Neural crest cell (in vitro differentiated cells): ENCODE data around the gene LRRN2. TPM values are rescaled to one million over a fixed set of nuclear protein-coding genes. Genes with fewer than 3 reads are reported as not detected.

Experiments
- DNase-seq: peaks from one replicate; pipeline ENCODE4 v3.0.0; 2021; ENCODE audit warnings: low read depth, mixed read lengths, low spot score
- H3K27ac Mint-ChIP-seq: one replicate; pipeline ENCODE4 v1.8.0; 2021; ENCODE audit warnings: mild to moderate bottlenecking, mixed read lengths; ENCODE audit not compliant: unreplicated experiment
- H3K27me3 Mint-ChIP-seq: 2 replicates; pipeline ENCODE4 v1.8.0; 2021; ENCODE audit warnings: low read depth, mild to moderate bottlenecking, mixed read lengths
- H3K36me3 Mint-ChIP-seq: 2 replicates; pipeline ENCODE4 v1.8.0; 2021; ENCODE audit warnings: low read depth, mild to moderate bottlenecking, mixed read lengths
- H3K4me1 Mint-ChIP-seq: 2 replicates; pipeline ENCODE4 v1.8.0; 2021; ENCODE audit warnings: mixed read lengths
- H3K4me3 Mint-ChIP-seq: one replicate; pipeline ENCODE4 v1.8.0; 2021; ENCODE audit warnings: mild to moderate bottlenecking, mixed read lengths
- H3K9me3 Mint-ChIP-seq: 2 replicates; pipeline ENCODE4 v1.8.0; 2021; ENCODE audit warnings: mixed read lengths
- total RNA-seq: library from RNA; stranded (reverse); gene quantifications from 2 replicates; pipeline ENCODE4 v1.2.1, GENCODE V29; 2021
- TF ChIP-seq, protein P1 (sequence below): fragments of 200-600 bp; sonication (generic); conservative IDR thresholded peaks from 2 replicates; pipeline ENCODE4 v1.5.0; 2021; ENCODE audit warnings: antibody characterized with exemption, mild to moderate bottlenecking

Gene LRRN2
- total RNA-seq, 1 donor from 2014 or later, result 5.0 TPM

GRCh38 chr1:204714861-204715511 lies 29.4 kb upstream of the LRRN2 start:
- DNase-seq, result no peak
- Mint-ChIP-seq H3K9me3 (peaks cover 4% of the 10 kb centered on the region), H3K4me3 (peak overlapping the region; percentile 35), H3K4me1 (peaks cover 74% of the 10 kb centered on the region), H3K27ac (peak overlapping the region; percentile 48), H3K36me3 (no peaks in the 10 kb centered on the region), H3K27me3 (peaks cover 5% of the 10 kb centered on the region)
- TF ChIP-seq, protein P1, sequence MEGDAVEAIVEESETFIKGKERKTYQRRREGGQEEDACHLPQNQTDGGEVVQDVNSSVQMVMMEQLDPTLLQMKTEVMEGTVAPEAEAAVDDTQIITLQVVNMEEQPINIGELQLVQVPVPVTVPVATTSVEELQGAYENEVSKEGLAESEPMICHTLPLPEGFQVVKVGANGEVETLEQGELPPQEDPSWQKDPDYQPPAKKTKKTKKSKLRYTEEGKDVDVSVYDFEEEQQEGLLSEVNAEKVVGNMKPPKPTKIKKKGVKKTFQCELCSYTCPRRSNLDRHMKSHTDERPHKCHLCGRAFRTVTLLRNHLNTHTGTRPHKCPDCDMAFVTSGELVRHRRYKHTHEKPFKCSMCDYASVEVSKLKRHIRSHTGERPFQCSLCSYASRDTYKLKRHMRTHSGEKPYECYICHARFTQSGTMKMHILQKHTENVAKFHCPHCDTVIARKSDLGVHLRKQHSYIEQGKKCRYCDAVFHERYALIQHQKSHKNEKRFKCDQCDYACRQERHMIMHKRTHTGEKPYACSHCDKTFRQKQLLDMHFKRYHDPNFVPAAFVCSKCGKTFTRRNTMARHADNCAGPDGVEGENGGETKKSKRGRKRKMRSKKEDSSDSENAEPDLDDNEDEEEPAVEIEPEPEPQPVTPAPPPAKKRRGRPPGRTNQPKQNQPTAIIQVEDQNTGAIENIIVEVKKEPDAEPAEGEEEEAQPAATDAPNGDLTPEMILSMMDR, result no peak

DNA sequence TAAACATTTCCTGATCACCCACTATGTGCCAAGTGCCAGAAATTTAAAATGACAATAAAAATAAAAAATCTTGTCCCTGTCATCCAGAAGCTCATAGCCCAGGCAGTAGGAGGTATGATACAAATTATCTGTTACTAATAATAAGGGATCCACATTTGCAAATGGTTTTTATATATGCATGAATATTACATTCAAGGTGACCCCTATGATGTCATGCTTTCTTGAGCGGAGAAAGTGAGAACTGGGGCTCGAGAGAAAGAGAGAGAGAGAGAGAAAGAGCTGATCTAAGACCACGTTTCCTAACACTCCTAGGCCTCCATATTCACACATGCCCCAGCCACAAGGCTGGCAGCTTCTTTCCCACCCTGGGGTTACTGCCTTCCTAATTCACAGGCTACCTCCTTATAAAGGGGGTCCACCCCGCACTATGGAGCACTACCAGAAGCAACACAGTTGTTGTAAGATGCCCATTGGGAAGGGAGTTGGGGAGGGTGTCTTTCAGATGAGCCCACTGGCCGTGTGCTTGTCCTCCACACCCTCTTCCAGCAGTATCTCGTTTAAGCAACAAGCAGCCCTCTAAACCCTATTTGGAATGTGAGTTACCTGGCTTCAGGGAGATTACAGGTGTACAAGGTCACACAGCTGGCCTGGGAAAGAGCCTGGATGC lies 28.8 kb upstream of the LRRN2 start:
- no peak for DNase-seq
- Mint-ChIP-seq H3K4me1 (peaks cover 80% of the 10 kb centered on the region), H3K36me3 (no peaks in the 10 kb centered on the region), H3K9me3 (peaks cover 4% of the 10 kb centered on the region), H3K27ac (no peak overlapping the region), H3K4me3 (no peak overlapping the region), H3K27me3 (peaks cover 5% of the 10 kb centered on the region)
- TF ChIP-seq, protein P1, result no peak

GRCh38 chr1:204713541-204713940 lies 28.0 kb upstream of the LRRN2 start:
- DNase-seq, result no peak
- H3K27me3 Mint-ChIP-seq, result peaks cover 5% of the 10 kb centered on the region
- no peaks in the 10 kb centered on the region for H3K36me3 Mint-ChIP-seq
- H3K9me3 Mint-ChIP-seq, result no peaks in the 10 kb centered on the region
- peaks cover 84% of the 10 kb centered on the region for H3K4me1 Mint-ChIP-seq
- TF ChIP-seq, protein P1, result no peak
- no peak overlapping the region for H3K27ac Mint-ChIP-seq
- H3K4me3 Mint-ChIP-seq, result no peak overlapping the region

DNA sequence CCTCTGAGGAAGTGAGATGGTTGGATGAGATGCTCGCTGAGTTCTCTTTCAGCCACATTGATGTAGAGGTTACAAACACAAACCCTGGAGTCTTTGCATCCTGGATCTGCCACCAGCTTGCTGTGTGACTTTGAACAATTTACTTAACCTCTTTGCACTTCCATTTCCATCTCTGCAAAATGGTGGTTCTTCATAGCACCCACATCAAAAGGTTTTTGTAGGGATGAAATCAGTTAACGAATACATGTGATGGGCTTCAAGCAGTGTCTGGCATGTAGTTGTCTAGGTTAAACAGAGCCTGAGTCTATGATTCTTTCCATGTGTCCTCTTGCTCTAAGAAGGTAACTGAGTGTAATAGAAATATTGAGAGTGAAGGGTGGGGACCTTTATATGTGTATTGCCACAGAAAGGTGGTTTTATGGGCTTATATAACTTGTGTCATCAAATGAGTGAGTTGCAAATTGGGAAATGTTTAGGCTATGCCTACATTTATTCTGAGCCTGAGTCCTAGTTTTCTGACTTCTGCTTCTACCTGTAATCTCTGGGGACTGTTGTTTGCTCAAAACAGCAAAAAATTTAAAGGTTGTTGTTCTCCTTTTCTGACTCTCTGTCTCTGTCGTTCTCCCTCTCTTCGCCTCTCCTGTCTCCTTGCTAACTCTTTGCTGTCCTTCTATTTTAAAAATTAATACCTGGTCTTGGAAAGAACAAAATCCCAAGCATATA lies 27.3 kb upstream of the LRRN2 start:
- Mint-ChIP-seq H3K36me3 (no peaks in the 10 kb centered on the region), H3K4me1 (peaks cover 81% of the 10 kb centered on the region), H3K4me3 (no peak overlapping the region), H3K27ac (no peak overlapping the region), H3K27me3 (peaks cover 5% of the 10 kb centered on the region), H3K9me3 (no peaks in the 10 kb centered on the region)
- DNase-seq, result no peak
- TF ChIP-seq, protein P1, result no peak

DNA sequence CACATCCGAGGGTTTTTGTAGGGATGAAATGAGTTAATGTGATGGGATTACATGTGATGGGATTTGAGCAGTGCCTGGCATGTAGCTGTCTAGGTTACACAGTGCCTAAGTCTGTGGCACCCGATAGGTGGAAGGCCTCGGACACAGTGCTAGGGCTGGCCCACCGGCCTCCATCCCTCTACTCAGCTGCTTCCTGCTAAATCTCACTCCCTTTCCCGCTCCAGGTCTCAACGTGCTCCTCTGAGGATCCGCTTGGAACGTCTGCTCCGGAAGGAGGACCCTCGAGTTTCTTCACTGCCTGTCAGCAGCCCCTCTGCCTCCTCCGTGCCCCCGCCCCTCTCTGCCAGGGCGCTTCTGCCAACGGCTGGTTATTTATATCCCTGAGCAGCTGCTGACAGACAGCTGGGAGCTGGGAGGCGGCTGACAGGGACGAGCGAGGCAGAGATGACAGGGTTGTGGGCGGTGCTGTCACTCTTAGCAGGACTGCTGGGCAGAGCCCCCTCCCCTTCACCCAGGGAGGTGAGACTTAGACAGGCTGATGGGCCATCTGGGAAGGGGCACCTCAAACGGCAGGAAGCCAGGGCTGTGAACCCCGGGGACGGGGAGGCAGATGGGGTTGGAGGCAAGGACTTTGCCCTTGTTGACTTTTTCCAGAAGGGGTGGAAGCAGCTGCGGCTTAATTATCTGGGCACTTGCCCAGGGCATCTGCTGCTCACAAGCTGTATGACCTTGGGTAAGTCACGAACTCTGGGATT lies 26.6 kb upstream of the LRRN2 start:
- H3K4me1 Mint-ChIP-seq, result peaks cover 87% of the 10 kb centered on the region
- DNase-seq, result no peak
- H3K27me3 Mint-ChIP-seq, result peaks cover 5% of the 10 kb centered on the region
- no peaks in the 10 kb centered on the region for H3K9me3 Mint-ChIP-seq
- TF ChIP-seq, protein P1, result no peak
- H3K36me3 Mint-ChIP-seq, result no peaks in the 10 kb centered on the region
- no peak overlapping the region for H3K4me3 Mint-ChIP-seq
- no peak overlapping the region for H3K27ac Mint-ChIP-seq
